IMR-90 (cell line): ENCODE measurements around the gene GPSM1. TPM values are rescaled to one million over a fixed set of nuclear protein-coding genes. Genes with fewer than 3 reads are reported as not detected.

Experiments
- ATAC-seq: fragments of 200-7000 bp; cut with Tn5 transposase; 2 replicates; pipeline ENCODE4 v1.9.1; 2020; ENCODE audit warnings: low read depth, mild to moderate bottlenecking, moderate library complexity
- BruUV-seq: library from RNA; stranded (reverse); fragments of 400-500 nt; replicated peaks from 2 replicates; lab custom pipeline; 2021; lab: Mats Ljungman, UMichigan
- CTCF ChIA-PET: fragments of 300-600 bp; formaldehyde crosslinking; extraction: SDS; loops from one replicate; lab custom pipeline; 2021; ENCODE audit warnings: antibody characterized with exemption; lab: Yijun Ruan, JAX
- POLR2A ChIA-PET: fragments of 300-600 bp; sonication (Branson Sonifier 250); formaldehyde crosslinking; loops from one replicate; lab custom pipeline; 2022; ENCODE audit warnings: antibody characterized with exemption; ENCODE audit not compliant: unreplicated experiment; lab: Charles Lee
- DNase-seq: peaks from one replicate; pipeline ENCODE4 v3.0.0; 2013
- H2AFZ ChIP-seq: replicated peaks from 2 replicates; pipeline ENCODE3; 2013; ENCODE audit warnings: low read length, mild to moderate bottlenecking; ENCODE audit not compliant: poor library complexity
- H2AK5ac ChIP-seq: 2 replicates; pipeline ENCODE4 v1.6.1; 2013; ENCODE audit warnings: low read depth, low read length, inconsistent platforms
- H2AK9ac ChIP-seq: replicated peaks from 2 replicates; pipeline ENCODE3; 2013; ENCODE audit warnings: mild to moderate bottlenecking, low read depth, low read length, moderate library complexity; ENCODE audit not compliant: poor library complexity
- H2BK120ac ChIP-seq: 2 replicates; pipeline ENCODE4 v1.6.1; 2013; ENCODE audit warnings: low read depth, low read length, inconsistent platforms
- H2BK15ac ChIP-seq: 3 replicates; pipeline ENCODE4 v1.6.1; 2013; ENCODE audit warnings: low read depth, low read length, inconsistent platforms
- H2BK20ac ChIP-seq: 2 replicates; pipeline ENCODE4 v1.6.1; 2013; ENCODE audit warnings: low read depth, mild to moderate bottlenecking, inconsistent platforms, low read length, moderate library complexity
- H2BK5ac ChIP-seq: 2 replicates; pipeline ENCODE4 v1.6.1; 2013; ENCODE audit warnings: mild to moderate bottlenecking, low read depth, low read length, inconsistent platforms; ENCODE audit not compliant: poor library complexity, severe bottlenecking
- H3K14ac ChIP-seq: replicated peaks from 2 replicates; pipeline ENCODE4 v1.6.1; 2013; ENCODE audit warnings: low read depth, low read length, inconsistent platforms
- H3K18ac ChIP-seq: 2 replicates; pipeline ENCODE4 v1.6.1; 2013; ENCODE audit warnings: low read depth, low read length, control low read depth
- H3K23ac ChIP-seq: 2 replicates; pipeline ENCODE4 v1.6.1; 2013; ENCODE audit warnings: low read depth, low read length, inconsistent platforms
- H3K27ac ChIP-seq: 2 replicates; pipeline ENCODE4 v1.5.1; 2013; ENCODE audit warnings: mild to moderate bottlenecking, control low read depth, low read length; ENCODE audit not compliant: insufficient read depth
- H3K27me3 ChIP-seq: 2 replicates; pipeline ENCODE4 v1.6.1; 2013; ENCODE audit warnings: low read length; ENCODE audit not compliant: control insufficient read depth, insufficient read depth
- H3K36me3 ChIP-seq: 2 replicates; pipeline ENCODE4 v1.6.1; 2013; ENCODE audit warnings: low read length, mixed read lengths; ENCODE audit not compliant: control insufficient read depth, insufficient read depth
- H3K4ac ChIP-seq: 2 replicates; pipeline ENCODE4 v1.6.1; 2013; ENCODE audit warnings: low read depth, low read length, inconsistent platforms
- H3K4me1 ChIP-seq: 2 replicates; pipeline ENCODE4 v1.6.1; 2013; ENCODE audit warnings: low read length, mixed read lengths; ENCODE audit not compliant: control insufficient read depth, insufficient read depth
- H3K4me2 ChIP-seq: 2 replicates; pipeline ENCODE4 v1.6.1; 2013; ENCODE audit warnings: low read depth, mild to moderate bottlenecking, control low read depth, low read length, moderate library complexity
- H3K4me3 ChIP-seq: 2 replicates; pipeline ENCODE4 v1.5.1; 2013; ENCODE audit warnings: low read depth, mild to moderate bottlenecking, control low read depth, low read length, moderate library complexity; ENCODE audit not compliant: insufficient read depth
- H3K56ac ChIP-seq: 2 replicates; pipeline ENCODE4 v1.6.1; 2013; ENCODE audit warnings: low read length, inconsistent platforms; ENCODE audit not compliant: insufficient read depth; ENCODE audit errors: extremely low read depth
- H3K79me1 ChIP-seq, 2 experiments: 2 replicates each; pipeline ENCODE4 v1.6.1; 2013; ENCODE audit warnings: low read length in 2 of 2, inconsistent platforms in 1 of 2, low read depth in 1 of 2
- H3K9ac ChIP-seq: 2 replicates; pipeline ENCODE4 v1.6.1; 2013; ENCODE audit warnings: low read depth, low read length, control low read depth
- H3K9me1 ChIP-seq: 2 replicates; pipeline ENCODE4 v1.6.1; 2013; ENCODE audit warnings: low read length, inconsistent platforms; ENCODE audit not compliant: insufficient read depth
- H3K9me3 ChIP-seq: 2 replicates; pipeline ENCODE4 v1.6.1; 2013; ENCODE audit warnings: low read length; ENCODE audit not compliant: control insufficient read depth, insufficient read depth
- H4K20me1 ChIP-seq: 2 replicates; pipeline ENCODE4 v1.6.1; 2013; ENCODE audit warnings: low read length, inconsistent platforms; ENCODE audit not compliant: insufficient read depth
- H4K5ac ChIP-seq: 2 replicates; pipeline ENCODE4 v1.6.1; 2013; ENCODE audit warnings: mild to moderate bottlenecking, low read depth, low read length, control low read depth
- H4K8ac ChIP-seq, 2 experiments: 2 replicates each; pipeline ENCODE4 v1.6.1; 2013; ENCODE audit warnings: low read depth in 2 of 2, low read length in 2 of 2, control low read depth in 1 of 2, inconsistent platforms in 1 of 2
- H4K91ac ChIP-seq: 2 replicates; pipeline ENCODE4 v1.6.1; 2013; ENCODE audit warnings: low read depth, low read length, inconsistent platforms; ENCODE audit not compliant: insufficient read depth
- CEBPB ChIP-seq: IDR thresholded peaks from 2 replicates; pipeline ENCODE4 v1.6.1; 2012; ENCODE audit warnings: low read depth, low read length, improper control_type of control experiment
- FOS ChIP-seq: fragments of 150-350 bp; IDR thresholded peaks from 2 replicates; pipeline ENCODE4 v1.6.1; 2016; ENCODE audit warnings: low read depth, low read length
- MAFK ChIP-seq: IDR thresholded peaks from 2 replicates; pipeline ENCODE4 v1.6.1; 2012; ENCODE audit warnings: low read depth, low read length, improper control_type of control experiment
- MAZ ChIP-seq: IDR thresholded peaks from 2 replicates; pipeline ENCODE4 v1.6.1; 2012; ENCODE audit warnings: low read depth, mild to moderate bottlenecking, low read length, improper control_type of control experiment, moderate library complexity, borderline replicate concordance
- WGBS, 2 experiments: methylation state at CpG; one replicate each; pipeline versions ENCODE4 v1.1.5 to v1.1.7; 2013; ENCODE audit warnings: missing lambda C conversion rate in 2 of 2; ENCODE audit not compliant: insufficient read length in 1 of 2; ENCODE audit errors: extremely low coverage in 2 of 2; 5-methylcytosine and 5-hydroxymethylcytosine counted together
- dilution Hi-C: fragments of 300-500 bp; cut with HindIII; formaldehyde crosslinking; loops from one replicate; pipeline ENCODE4 v1.14.3; 2018; ENCODE audit warnings: low sequenced_read_pairs; ENCODE audit not compliant: unreplicated experiment
- in situ Hi-C: fragments of 300-500 bp; cut with MboI; formaldehyde crosslinking; loops from 3 replicates; pipeline ENCODE4 v1.14.3; 2019; ENCODE audit warnings: low sequenced_read_pairs, inconsistent platforms, mixed read lengths
- intact Hi-C: fragments of 100-400 bp; cut with micrococcal nuclease; formaldehyde crosslinking; loops from 2 replicates; pipeline ENCODE4 v1.10.0; 2022
- polyA plus RNA-seq, 3 experiments: library from polyadenylated mRNA; depleted of rRNA; stranded (reverse); fragments of >200 nt; gene quantifications; 2 replicates each; pipeline ENCODE4 v1.2.3, GENCODE V29; 2012; ENCODE audit warnings: low replicate concordance in 1 of 3
- total RNA-seq: library from RNA; depleted of rRNA; stranded (reverse); fragments of >200 nt; gene quantifications from 2 replicates; pipeline ENCODE4 v1.2.3, GENCODE V29; 2012

Gene GPSM1
- total and polyA plus RNA-seq, 2 of the 4 experiments (the other 2 are of a cell fraction) = 28.7 to 71.2 TPM

DNA sequence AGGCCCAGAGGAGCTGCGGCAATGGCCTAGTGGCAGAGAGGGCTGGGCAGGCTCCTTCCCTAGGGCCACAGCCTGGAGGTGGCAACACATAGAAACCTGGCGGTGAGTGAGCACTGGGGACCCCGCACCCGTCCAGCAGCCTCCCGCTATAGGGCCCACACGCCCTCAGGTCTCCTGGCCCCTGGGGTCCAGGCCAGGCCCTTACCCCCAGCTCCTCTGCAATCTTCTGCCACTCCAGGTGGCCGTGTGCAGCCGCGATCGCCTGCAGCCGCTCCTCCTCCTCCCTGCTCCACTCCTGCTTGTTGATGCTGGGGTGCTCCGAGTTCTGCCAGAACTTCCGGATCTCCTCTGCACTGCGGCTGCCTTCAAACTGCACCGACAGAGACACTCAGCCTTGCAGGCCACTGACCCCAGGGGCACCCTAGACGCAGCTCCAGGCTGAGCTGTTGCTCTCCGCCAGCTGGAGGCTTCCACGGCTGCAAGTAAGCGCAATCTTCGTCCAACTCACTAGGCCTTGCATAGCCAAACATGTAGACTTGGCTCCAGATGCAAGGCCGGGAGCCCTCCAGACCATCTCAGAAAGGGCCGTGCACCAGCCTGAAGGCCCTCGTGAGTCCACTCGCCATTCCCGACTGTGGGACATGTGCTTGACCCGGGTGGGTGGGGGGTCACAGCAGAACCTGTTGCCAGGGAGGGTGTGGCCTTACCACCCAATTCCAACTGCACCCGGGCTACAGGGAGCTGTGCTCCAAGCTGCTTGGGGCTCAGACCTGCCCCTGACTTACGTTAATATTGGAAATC is 64.6 kb downstream of the GPSM1 start:
- H4K8ac ChIP-seq = no peak overlapping the region
- DNase-seq (no peak), ATAC-seq (no peak)
- H2BK120ac ChIP-seq = no peak overlapping the region
- no peak overlapping the region for H2BK5ac ChIP-seq
- H3K18ac ChIP-seq = no peak overlapping the region
- no peak overlapping the region for H4K5ac ChIP-seq
- no peak overlapping the region for H2BK20ac ChIP-seq
- in situ Hi-C loops = no loop called here
- no peak overlapping the region for H3K14ac ChIP-seq
- no peak overlapping the region for H3K4me3 ChIP-seq
- no peak overlapping the region for H3K27ac ChIP-seq
- H3K27me3 ChIP-seq = no peaks in the 10 kb centered on the region
- no peak for TF ChIP-seq MAZ
- TF ChIP-seq FOS = no peak
- TF ChIP-seq MAFK = no peak
- no peak for TF ChIP-seq CEBPB
- no peak overlapping the region for H3K4ac ChIP-seq
- H3K9ac ChIP-seq = no peak overlapping the region
- peaks cover 11 to 14% of the 10 kb centered on the region in 2 experiments; a peak in 3 of 4 replicates for H3K79me1 ChIP-seq
- peaks cover 3% of the 10 kb centered on the region; the same call in 1 of the 2 replicates for H4K20me1 ChIP-seq
- H3K36me3 ChIP-seq = peaks cover 78% of the 10 kb centered on the region
- no peak overlapping the region for H4K91ac ChIP-seq
- intact Hi-C loops = no loop called here
- H2AK9ac ChIP-seq = no peak overlapping the region
- no peak overlapping the region for H3K4me2 ChIP-seq
- no TSS peak for BruUV-seq
- CTCF ChIA-PET = no interaction called here
- no peaks in the 10 kb centered on the region for H3K9me3 ChIP-seq
- H3K56ac ChIP-seq = no peak overlapping the region
- H3K23ac ChIP-seq = no peak overlapping the region
- H2BK15ac ChIP-seq = no peak overlapping the region
- peak overlapping the region; percentile 14 for H2AFZ ChIP-seq
- WGBS, 2 experiments = 92% methylated on average over 13 of the region's 28 CpGs; no CpG with 5 or more reads in 1 of the 2 experiments
- POLR2A ChIA-PET = no interaction called here
- dilution Hi-C loops = no loop called here
- no peak overlapping the region for H2AK5ac ChIP-seq
- H3K9me1 ChIP-seq = no peaks in the 10 kb centered on the region
- H3K4me1 ChIP-seq = no peaks in the 10 kb centered on the region
